RCC 7860 (cell line): ENCODE results near the gene ANKRD23.
"Not testable (repeated sequence)": the region's sequence is repeated elsewhere in the genome, so short reads cannot be mapped to it uniquely, and the experiment has no call there.

ENCODE experiments used
- DNase-seq: peaks from one replicate; pipeline ENCODE4 v3.0.0-alpha.2; 2015; ENCODE audit warnings: low spot score
- FAIRE-seq: peaks from 2 replicates; lab custom pipeline; 2012; peaks lifted over from hg19 to GRCh38; lab: Jason Lieb, UNC

The ANKRD23 gene

GRCh38 chr2:96819128-96819875, 24.5 kb downstream of the ANKRD23 start:
- no peak for DNase-seq
- FAIRE-seq = no peak

GRCh38 chr2:96817882-96818281, 25.9 kb downstream of the ANKRD23 start:
- FAIRE-seq = no peak
- no peak for DNase-seq

- DNase-seq = no peak
- FAIRE-seq = no peak
Measured at GRCh38 chr2:96816836-96817702, 26.8 kb downstream of the ANKRD23 start.

GRCh38 chr2:96816127-96816835, 27.5 kb downstream of the ANKRD23 start, which contains the start of gene CNNM3:
CNNM3 (plus strand) TSS chr2:96816268; CDS start chr2:96816278, 10 bp downstream.
- FAIRE-seq (no peak), DNase-seq (peak; percentile 79)

GRCh38 chr2:96815326-96816126, 28.3 kb downstream of the ANKRD23 start:
- DNase-seq (peak; percentile 39), FAIRE-seq (no peak)

- no peak for FAIRE-seq
Measured at GRCh38 chr2:96813656-96814055, 30.2 kb downstream of the ANKRD23 start.

GRCh38 chr2:96811917-96812316, 31.9 kb downstream of the ANKRD23 start:
- no peak for DNase-seq
- FAIRE-seq = no peak

More at GRCh38 chr2:96813656-96814055, 30.2 kb downstream of the ANKRD23 start:
- DNase-seq = no peak

GRCh38 chr2:96810783-96811192, 33.0 kb downstream of the ANKRD23 start:
- FAIRE-seq = no peak

GRCh38 chr2:96809951-96810782, 33.7 kb downstream of the ANKRD23 start:
- FAIRE-seq (no peak), DNase-seq (no peak)

More at GRCh38 chr2:96810783-96811192, 33.0 kb downstream of the ANKRD23 start:
- no peak for DNase-seq

- DNase-seq = no peak
- no peak for FAIRE-seq
Measured at GRCh38 chr2:96809216-96809882, 34.5 kb downstream of the ANKRD23 start.

- DNase-seq (no peak), FAIRE-seq (no peak)
Measured at GRCh38 chr2:96808176-96808837, 35.5 kb downstream of the ANKRD23 start.

GRCh38 chr2:96807127-96807471, 36.7 kb downstream of the ANKRD23 start:
- DNase-seq (no peak), FAIRE-seq (no peak)

GRCh38 chr2:96806468-96807126, 37.2 kb downstream of the ANKRD23 start:
- FAIRE-seq (no peak), DNase-seq (no peak)

- DNase-seq, FAIRE-seq: not testable (repeated sequence)
Measured at GRCh38 chr2:96805946-96806345, 37.9 kb downstream of the ANKRD23 start.

- FAIRE-seq = no peak
Measured at GRCh38 chr2:96804986-96805385, 38.8 kb downstream of the ANKRD23 start.

GRCh38 chr2:96802721-96803120, 41.1 kb downstream of the ANKRD23 start:
- no peak for DNase-seq
- FAIRE-seq = no peak

More at GRCh38 chr2:96804986-96805385, 38.8 kb downstream of the ANKRD23 start:
- DNase-seq = no peak

GRCh38 chr2:96801786-96802595, 41.8 kb downstream of the ANKRD23 start:
- FAIRE-seq = no peak
- no peak for DNase-seq
